GM13976 (cell line): ENCODE data around the gene HSPBP1.

ENCODE experiments used
- DNase-seq: peaks from one replicate; pipeline ENCODE4 v3.0.0; 2012; ENCODE audit warnings: low spot score
- CTCF ChIP-seq: IDR thresholded peaks from 2 replicates; pipeline ENCODE4 v1.5.1; 2012; ENCODE audit warnings: borderline replicate concordance, mild to moderate bottlenecking; ENCODE audit not compliant: insufficient read depth; ENCODE audit errors: extremely low read depth, missing control alignments, control extremely low read depth
- in situ Hi-C: fragments of 300-500 bp; cut with MboI; formaldehyde crosslinking; loops from one replicate; pipeline ENCODE4 v1.12.0; 2022; ENCODE audit warnings: low sequenced_read_pairs, mixed read lengths, inconsistent platforms; ENCODE audit not compliant: unreplicated experiment

Gene HSPBP1

GRCh38 chr19:55266404-55266803 is 13.5 kb downstream of the HSPBP1 start:
- no peak for DNase-seq
- in situ Hi-C loops, result no loop called here
- TF ChIP-seq CTCF, result no peak

- in situ Hi-C loops, result no loop called here
- DNase-seq, result no peak
- TF ChIP-seq CTCF, result no peak
These were observed 14.1 kb downstream of the HSPBP1 start for GRCh38 chr19:55265723-55266386.

- in situ Hi-C loops, result no loop called here
- TF ChIP-seq CTCF, result no peak
These were observed 14.7 kb downstream of the HSPBP1 start for GRCh38 chr19:55265173-55265572.

GRCh38 chr19:55264531-55264930 is 15.4 kb downstream of the HSPBP1 start:
- in situ Hi-C loops, result no loop called here
- TF ChIP-seq CTCF, result no peak
- no peak for DNase-seq

More at GRCh38 chr19:55265173-55265572, 14.7 kb downstream of the HSPBP1 start:
- DNase-seq, result no peak

- DNase-seq, result no peak
- no peak for TF ChIP-seq CTCF
- in situ Hi-C loops, result no loop called here
These were observed 17.6 kb downstream of the HSPBP1 start for GRCh38 chr19:55262359-55262758.

- DNase-seq, result no peak
- TF ChIP-seq CTCF, result no peak
- in situ Hi-C loops, result no loop called here
These were observed 18.2 kb downstream of the HSPBP1 start for GRCh38 chr19:55261671-55262126.
